Fibroblast of villous mesenchyme (primary cell): ENCODE measurements around the gene NOTUM. TPM values are rescaled to one million over a fixed set of nuclear protein-coding genes. Genes with fewer than 3 reads are reported as not detected.

Source experiments
- DNase-seq: peaks from one replicate; pipeline ENCODE4 v3.0.0-alpha.2; 2010; ENCODE audit warnings: low read depth
- H3K4me3 ChIP-seq: 2 replicates; pipeline ENCODE4 v1.5.1; 2011; ENCODE audit warnings: low read depth, mild to moderate bottlenecking, low read length
- CTCF ChIP-seq: IDR thresholded peaks from 2 replicates; pipeline ENCODE4 v1.5.1; 2012; ENCODE audit warnings: low read depth, mild to moderate bottlenecking, low read length; ENCODE audit not compliant: insufficient read depth
- total RNA-seq: library from RNA; depleted of rRNA; stranded (reverse); fragments of >200 nt; gene quantifications from 2 replicates; pipeline ENCODE4 v1.2.3, GENCODE V29; 2012

Gene NOTUM
- total RNA-seq, 1 donor = under 0.01 TPM

GRCh38 chr17:82000803-82001570 is 40.0 kb upstream of the NOTUM start:
- no peak for DNase-seq
- no peak for TF ChIP-seq CTCF
- no peak overlapping the region for H3K4me3 ChIP-seq

GRCh38 chr17:81999976-82000802 is 39.2 kb upstream of the NOTUM start:
- no peak for DNase-seq
- TF ChIP-seq CTCF = no peak
- no peak overlapping the region for H3K4me3 ChIP-seq

GRCh38 chr17:81999587-81999975 is 38.6 kb upstream of the NOTUM start:
- no peak for TF ChIP-seq CTCF
- H3K4me3 ChIP-seq = no peak overlapping the region
- DNase-seq = no peak

GRCh38 chr17:81998691-81999438 is 37.9 kb upstream of the NOTUM start:
- DNase-seq = no peak
- H3K4me3 ChIP-seq = no peak overlapping the region
- no peak for TF ChIP-seq CTCF

- no peak for TF ChIP-seq CTCF
- DNase-seq = no peak
- H3K4me3 ChIP-seq = no peak overlapping the region
These were observed 37.2 kb upstream of the NOTUM start for GRCh38 chr17:81998212-81998611.

- DNase-seq = no peak
- H3K4me3 ChIP-seq = no peak overlapping the region
These were observed 35.9 kb upstream of the NOTUM start for GRCh38 chr17:81996757-81997441.

More at GRCh38 chr17:81996757-81997441, 35.9 kb upstream of the NOTUM start:
- no peak for TF ChIP-seq CTCF
